NCI-H345 treated with DMSO at 0.1 percent for 48 hours (cell line): Measurements from ENCODE around the gene STPG2.
"Not testable (repeated sequence)": the region's sequence is repeated elsewhere in the genome, so short reads cannot be mapped to it uniquely, and the experiment has no call there.

Experiments
- DNase-seq: peaks from one replicate; lab custom pipeline; 2025; ENCODE audit not compliant: unreplicated experiment; lab: John Stamatoyannopoulos, UW

Gene STPG2

GRCh38 chr4:97952763-97953162 is 190.5 kb downstream of the STPG2 start:
- no peak for DNase-seq

DNA sequence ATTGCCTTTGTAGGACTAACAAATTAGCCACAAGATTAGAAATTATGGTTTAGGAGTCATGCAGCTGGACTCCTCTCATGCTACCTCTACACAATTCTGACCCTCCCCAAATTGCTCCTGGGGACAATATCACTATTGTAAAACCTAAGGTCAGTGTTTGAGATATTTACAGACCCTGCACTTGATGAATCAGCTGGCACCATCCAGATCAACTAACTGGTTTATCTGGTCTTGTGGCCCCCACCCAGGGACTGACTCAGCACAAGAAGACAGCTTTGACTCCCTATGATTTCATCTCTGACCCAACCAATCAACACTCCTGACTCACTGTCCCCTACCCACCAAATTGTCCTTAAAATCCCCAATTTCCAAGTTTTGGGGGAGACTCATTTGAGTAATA is 192.4 kb downstream of the STPG2 start:
- DNase-seq, result no peak

DNA sequence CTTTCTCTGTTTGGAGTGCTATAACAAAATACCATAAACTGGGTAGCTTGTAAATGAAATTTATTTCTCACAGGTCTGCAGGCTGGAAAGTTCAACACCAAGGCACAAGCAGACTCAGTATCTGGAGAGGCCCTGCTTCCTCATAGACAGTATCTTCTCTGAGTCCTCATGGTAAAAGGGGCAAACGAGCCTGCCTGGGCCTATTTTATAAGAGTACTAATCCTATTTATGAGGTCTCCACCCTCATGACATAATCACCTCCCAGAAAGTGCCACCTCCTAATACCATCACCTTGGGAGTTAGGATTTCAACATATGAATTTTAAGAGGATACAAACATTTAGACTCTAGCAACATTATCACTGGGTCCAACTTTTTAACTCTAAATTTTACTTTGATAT is 200.3 kb downstream of the STPG2 start:
- no peak for DNase-seq

DNA sequence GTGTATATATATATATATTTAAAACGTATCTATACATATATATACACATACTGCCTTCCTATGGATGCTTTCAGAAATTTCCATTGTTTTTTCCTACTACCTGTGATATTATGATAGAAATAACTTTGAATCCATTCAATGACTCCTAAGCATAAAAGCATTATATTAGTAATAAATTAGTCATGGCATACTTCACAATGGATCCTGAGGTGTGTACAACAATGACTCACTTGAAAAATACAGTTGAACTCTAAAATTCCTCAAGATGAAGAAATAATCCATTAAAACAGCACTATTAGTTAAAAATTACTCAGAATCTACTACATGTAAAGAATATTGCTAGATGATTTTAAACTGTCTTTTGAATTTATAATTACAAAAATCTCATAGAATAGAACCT is 201.1 kb downstream of the STPG2 start:
- DNase-seq, result no peak

DNA sequence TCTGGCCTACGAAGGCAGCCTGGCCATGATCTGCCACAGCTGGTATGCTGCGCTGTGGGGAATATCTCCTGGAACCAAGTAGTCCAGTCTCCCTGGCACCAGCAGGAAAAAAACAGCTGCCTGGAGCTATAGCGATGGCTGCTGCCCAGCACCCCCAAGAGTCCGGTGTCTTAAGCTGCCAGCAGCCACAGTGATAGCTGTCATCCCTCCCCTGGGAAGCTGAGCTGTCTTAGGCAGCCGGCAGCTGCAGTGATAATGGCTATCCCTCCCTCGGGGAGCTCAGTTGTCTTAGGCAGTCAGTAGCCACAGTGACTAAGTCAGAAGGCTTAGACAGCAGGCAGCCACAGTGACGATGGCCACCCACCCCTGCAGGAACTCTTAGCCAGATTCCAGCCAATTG is 205.1 kb downstream of the STPG2 start:
- no peak for DNase-seq

- no peak for DNase-seq
Measured at GRCh38 chr4:97924341-97924958, 218.8 kb downstream of the STPG2 start.

DNA sequence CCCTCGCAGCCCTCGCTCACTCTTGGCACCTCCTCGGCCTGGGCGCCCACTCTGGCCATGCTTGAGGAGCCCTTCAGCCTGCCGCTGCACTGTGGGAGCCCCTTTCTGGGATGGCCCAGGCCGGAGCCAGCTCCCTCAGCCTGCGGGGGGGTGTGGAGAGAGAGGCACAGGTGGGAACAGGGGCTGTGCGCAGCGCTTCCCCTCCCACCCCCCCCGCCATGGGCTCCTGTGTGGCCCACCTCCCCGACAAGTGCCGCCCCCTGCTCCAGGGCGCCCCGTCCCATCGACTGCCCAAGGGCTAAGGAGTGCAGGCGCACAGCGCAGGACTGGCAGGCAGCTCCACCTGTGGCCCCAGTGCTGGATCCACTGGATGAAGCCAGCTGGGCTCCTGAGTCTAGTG is 220.2 kb downstream of the STPG2 start:
- DNase-seq, result no peak

DNA sequence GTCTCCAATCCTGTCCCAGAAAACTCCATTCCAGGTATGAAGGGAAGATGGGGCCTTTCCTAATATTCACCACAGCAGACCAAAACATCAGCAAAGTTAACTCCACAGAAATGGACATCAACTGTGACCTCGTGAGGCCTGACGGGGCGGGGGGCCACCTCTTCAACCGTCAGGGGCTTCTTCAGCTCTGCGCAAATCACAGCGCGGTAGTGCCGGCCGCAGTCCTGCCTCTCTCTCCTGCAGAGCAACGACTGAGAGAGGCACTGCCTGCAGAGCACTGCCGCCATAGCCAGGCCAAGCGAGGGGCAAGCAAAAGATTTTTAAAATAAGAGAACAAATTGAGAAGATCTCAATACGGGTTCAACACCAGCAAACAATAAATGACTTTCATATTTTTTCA is 226.2 kb downstream of the STPG2 start:
- no peak for DNase-seq

DNA sequence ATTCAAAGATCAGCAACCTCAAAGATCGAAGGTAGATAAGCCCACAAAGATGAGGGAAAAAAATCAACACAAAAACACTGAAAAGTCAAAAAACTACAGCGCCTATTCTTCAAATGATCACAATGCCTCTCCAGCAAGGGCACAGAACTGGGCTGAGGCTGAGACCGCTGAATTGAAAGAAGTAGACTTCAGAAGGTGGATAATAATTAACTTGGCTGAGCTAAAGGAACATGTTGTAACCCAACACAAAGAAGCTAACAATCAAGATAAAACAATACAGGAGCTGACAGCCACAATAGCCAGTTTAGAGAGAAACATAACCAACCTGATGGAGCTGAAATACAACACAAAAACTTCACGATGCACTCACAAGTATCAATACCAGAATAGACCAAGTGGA is 231.1 kb downstream of the STPG2 start:
- no peak for DNase-seq

GRCh38 chr4:97911236-97911906 is 231.9 kb downstream of the STPG2 start:
- DNase-seq, result no peak

DNA sequence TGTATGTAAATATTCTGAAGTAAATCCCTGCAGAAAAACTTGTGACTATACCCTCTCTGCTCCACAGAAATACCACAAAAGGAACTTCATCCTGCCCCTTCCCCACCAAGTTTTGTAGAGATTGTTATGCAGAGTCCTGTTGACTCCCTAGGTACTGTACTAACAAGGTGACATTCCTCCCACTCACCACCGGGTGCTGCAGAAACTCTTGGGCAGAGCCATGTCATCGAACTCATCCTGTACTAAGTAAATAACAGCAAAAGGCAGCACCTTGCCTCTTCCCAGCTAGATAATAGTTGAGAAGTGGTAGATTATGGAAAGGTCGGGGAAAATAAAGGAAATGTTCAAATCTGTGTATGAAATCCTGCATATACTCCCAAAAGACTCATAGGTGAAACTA is 233.3 kb downstream of the STPG2 start:
- no peak for DNase-seq

DNA sequence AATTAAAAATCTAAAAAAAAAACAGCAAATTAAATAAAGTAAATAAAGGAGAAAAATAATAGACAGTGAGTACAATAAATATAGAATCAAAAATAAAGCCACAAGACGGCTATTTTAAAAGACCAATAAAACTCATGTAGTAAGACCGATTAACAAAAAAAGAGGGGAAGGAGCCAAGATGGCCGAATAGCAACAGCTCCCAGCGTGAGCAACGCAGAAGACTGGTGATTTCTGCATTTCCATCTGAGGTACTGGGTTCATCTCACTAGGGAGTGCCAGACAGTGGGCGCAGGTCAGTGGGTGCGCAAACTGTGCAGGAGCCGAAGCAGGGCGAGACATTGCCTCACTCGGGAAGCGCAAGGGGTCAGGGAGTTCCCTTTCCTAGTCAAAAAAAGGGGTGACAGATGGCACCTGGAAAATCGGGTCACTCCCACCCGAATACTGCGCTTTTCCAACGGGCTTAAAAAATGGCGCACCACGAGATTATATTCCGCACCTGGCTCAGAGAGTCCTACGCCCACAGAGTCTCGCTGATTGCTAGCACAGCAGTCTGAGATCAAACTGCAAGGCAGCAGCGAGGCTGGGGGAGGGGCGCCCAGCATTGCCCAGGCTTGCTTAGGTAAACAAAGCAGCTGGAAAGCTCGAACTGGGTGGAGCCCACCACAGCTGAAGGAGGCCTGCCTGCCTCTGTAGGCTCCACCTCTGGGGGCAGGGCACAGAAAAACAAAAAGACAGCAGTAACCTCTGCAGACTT is 239.7 kb downstream of the STPG2 start:
- DNase-seq, result not testable (repeated sequence)

- DNase-seq, result no peak
Measured at GRCh38 chr4:97900229-97900628, 243.0 kb downstream of the STPG2 start.

GRCh38 chr4:97892592-97893266 is 250.5 kb downstream of the STPG2 start:
- DNase-seq, result no peak

DNA sequence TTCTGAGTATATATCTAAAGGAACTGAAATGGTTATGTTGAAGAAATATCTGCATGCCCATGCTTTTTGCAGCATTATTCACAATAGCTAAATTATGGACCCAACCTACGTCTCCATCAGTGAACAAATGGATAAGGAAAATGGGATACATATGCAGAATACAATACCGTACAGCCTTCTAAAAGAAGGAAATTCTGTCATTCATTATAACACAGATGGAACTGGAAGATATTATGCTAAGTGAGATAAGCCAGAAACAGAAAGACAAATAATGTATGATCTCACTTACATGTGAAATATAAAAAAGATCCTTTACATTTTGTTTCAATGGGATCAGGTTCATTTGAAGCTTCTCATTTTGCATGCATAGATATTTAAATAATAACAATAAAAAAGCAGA is 263.3 kb downstream of the STPG2 start:
- no peak for DNase-seq

DNA sequence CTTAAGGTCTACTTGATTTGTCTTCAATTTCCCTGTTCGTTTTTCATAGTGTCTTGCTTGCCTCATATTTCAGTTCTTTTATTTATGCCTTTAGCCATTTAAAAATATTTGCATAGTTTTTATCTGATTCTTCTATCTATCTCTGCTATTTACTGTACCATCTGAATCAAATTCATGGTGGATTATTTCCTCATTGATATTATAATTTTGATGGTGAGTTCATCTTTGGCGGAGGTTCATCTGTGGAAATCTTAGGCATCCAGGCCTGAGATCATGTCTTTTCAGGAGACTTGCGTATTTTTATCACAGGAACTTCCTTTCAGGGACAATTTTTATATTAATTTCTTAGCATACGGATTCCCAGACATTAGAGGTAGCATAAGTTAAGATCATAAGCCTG is 275.2 kb downstream of the STPG2 start:
- no peak for DNase-seq

DNA sequence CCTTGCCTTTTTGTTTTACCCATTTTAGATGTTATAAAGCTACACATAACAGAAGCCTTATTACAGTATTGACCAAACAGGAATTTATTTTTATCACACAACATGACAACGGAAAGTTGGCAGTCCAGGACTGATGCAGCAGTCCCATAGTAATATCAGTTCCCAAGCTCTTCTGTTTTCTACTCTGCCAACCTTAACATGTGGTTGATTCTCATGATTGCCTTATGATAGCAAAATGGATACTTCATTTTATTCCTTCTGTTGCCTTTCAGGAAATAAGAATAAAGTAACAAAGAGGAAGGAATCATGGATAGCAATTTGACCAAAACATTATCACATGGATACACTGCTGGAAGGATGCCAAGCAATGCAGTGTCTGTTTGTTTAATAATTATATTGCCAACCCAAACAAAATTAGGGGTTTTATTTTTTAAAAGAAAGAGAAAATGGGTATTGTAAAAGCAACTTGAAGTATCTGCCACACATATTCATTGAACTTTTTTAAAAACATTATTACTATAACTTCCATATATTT is 275.7 kb downstream of the STPG2 start:
- no peak for DNase-seq

GRCh38 chr4:97866821-97867556 is 276.3 kb downstream of the STPG2 start:
- DNase-seq, result no peak

DNA sequence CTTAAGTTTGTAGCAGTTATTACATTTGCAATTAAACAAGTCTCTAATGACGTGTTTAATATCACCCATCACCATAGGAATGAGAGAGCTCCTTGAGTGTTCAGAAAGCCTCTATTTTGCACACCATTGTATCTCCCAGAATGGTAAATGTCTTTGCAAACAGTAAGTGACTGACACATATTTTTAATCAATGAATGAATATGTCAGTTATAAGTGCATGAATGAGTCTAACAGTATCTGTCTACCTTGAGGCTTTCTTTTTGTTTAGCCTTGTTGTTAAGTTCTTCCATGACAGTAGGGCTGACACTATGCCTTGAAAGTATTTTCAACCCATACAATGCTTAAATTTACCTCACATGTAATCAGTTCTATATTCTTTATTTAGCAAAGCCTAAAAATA is 292.2 kb downstream of the STPG2 start:
- DNase-seq, result no peak

- DNase-seq, result no peak
Measured at GRCh38 chr4:97845758-97846157, 297.5 kb downstream of the STPG2 start.

- DNase-seq, result no peak
Measured at GRCh38 chr4:97841512-97841911, 301.8 kb downstream of the STPG2 start.
